Upper lobe of left lung (tissue), 6 donors: ENCODE data around the gene SBF2. TPM values are rescaled to one million over a fixed set of nuclear protein-coding genes. Genes with fewer than 3 reads are reported as not detected.
"Not testable (repeated sequence)": the region's sequence is repeated elsewhere in the genome, so short reads cannot be mapped to it uniquely, and the experiment has no call there.

Source experiments
- ATAC-seq, 2 donors: fragments of 200-7000 bp; cut with Tn5 transposase; one replicate each; pipeline ENCODE4 v1.9.1; 2022; ENCODE audit warnings: mild to moderate bottlenecking in 2 of 2, moderate library complexity in 2 of 2; ENCODE audit not compliant: low FRiP score in 2 of 2
- DNase-seq, 2 donors: peaks; one replicate each; pipeline ENCODE4 v3.0.0-alpha.2; 2019 to 2020
- H3K27ac ChIP-seq, 4 donors: fragments of 200-600 bp; sonication (generic); one replicate each; pipeline ENCODE4 v1.5.1; 2016 to 2019
- H3K27me3 ChIP-seq, 4 donors: fragments of 200-600 bp; sonication (generic); one replicate each; pipeline ENCODE4 v1.5.1; 2017 to 2019
- H3K36me3 ChIP-seq, 4 donors: fragments of 200-600 bp; sonication (generic); one replicate each; pipeline ENCODE4 v1.5.1; 2016 to 2019
- H3K4me1 ChIP-seq, 4 donors: fragments of 200-600 bp; sonication (generic); one replicate each; pipeline ENCODE4 v1.5.1; 2018 to 2019
- H3K4me3 ChIP-seq, 4 donors: fragments of 200-600 bp; sonication (generic); one replicate each; pipeline ENCODE4 v1.5.1; 2017 to 2019; ENCODE audit warnings: mild to moderate bottlenecking in 2 of 4, moderate library complexity in 1 of 4
- H3K9me3 ChIP-seq, 4 donors: fragments of 200-600 bp; sonication (generic); one replicate each; pipeline ENCODE4 v1.5.1; 2018 to 2019
- EP300 ChIP-seq, 4 donors: sonication (generic); formaldehyde crosslinking; IDR thresholded peaks; one replicate each; pipeline ENCODE4 v1.5.1; 2017; ENCODE audit warnings: antibody characterized with exemption in 4 of 4, control low read depth in 2 of 4
- POLR2A ChIP-seq, 4 donors: fragments of 450-650 bp; IDR thresholded peaks; one replicate each; pipeline ENCODE4 v1.5.1; 2016 to 2017; ENCODE audit warnings: antibody characterized with exemption in 4 of 4, mild to moderate bottlenecking in 2 of 4
- POLR2AphosphoS5 ChIP-seq, 2 donors: sonication (generic); formaldehyde crosslinking; IDR thresholded peaks; one replicate each; pipeline ENCODE4 v1.5.1; 2017; ENCODE audit warnings: antibody characterized with exemption in 2 of 2
- WGBS, 2 donors: methylation state at CpG; one replicate each; pipeline ENCODE4 v1.1.5; 2017 to 2018; 5-methylcytosine and 5-hydroxymethylcytosine counted together
- total RNA-seq, 6 donors: library from RNA; depleted of rRNA in 4 of 6; stranded (reverse); fragments of >200 nt in 4 of 6; gene quantifications; one replicate each; pipeline versions ENCODE4 v1.1.0 to v1.2.1, GENCODE V29; 2016 to 2021
- TF ChIP-seq, protein P1 (sequence below), 6 experiments: fragments of 450-650 bp in 4 of 6; fragments of 200-600 bp in 2 of 6; sonication (generic) in 2 of 6; IDR thresholded peaks; one replicate each; pipeline ENCODE4 v1.5.1; 2016 to 2019; ENCODE audit warnings: antibody characterized with exemption in 6 of 6
- donor health status: DM: no; HTN: no; CAD: no; lungs with moderate emphysema.
- donor health status: DM: no; HTN: yes; CAD: no; lungs with severe emphysema.

The SBF2 gene
- total RNA-seq, 6 donors from 2014 or later: 22.2 to 54.5 (median 41.2) TPM

DNA sequence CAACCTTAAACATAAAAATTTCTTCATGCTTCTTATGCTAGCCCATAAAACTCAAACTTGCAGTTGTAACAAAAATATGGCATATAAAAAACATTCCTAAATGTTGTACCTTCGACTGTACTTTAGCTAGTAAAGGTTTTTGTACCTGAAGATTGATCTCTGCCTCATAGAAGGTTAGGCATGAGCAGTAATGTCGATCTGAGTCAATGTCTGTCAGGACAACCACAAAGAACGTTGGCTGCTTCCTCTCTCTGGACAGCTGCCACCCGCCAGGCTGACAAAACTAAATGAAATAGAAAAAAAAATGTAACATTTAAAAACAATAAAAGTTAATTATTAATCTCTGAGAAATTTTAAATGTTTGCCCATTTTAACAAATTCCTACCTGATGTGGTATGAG lies 251.3 kb downstream of the SBF2 start:
- no peak for TF ChIP-seq POLR2AphosphoS5 (IDR thresholded peaks at IDR 0.05)
- TF ChIP-seq POLR2A (IDR thresholded peaks at IDR 0.05): no peak
- TF ChIP-seq, protein P1, sequence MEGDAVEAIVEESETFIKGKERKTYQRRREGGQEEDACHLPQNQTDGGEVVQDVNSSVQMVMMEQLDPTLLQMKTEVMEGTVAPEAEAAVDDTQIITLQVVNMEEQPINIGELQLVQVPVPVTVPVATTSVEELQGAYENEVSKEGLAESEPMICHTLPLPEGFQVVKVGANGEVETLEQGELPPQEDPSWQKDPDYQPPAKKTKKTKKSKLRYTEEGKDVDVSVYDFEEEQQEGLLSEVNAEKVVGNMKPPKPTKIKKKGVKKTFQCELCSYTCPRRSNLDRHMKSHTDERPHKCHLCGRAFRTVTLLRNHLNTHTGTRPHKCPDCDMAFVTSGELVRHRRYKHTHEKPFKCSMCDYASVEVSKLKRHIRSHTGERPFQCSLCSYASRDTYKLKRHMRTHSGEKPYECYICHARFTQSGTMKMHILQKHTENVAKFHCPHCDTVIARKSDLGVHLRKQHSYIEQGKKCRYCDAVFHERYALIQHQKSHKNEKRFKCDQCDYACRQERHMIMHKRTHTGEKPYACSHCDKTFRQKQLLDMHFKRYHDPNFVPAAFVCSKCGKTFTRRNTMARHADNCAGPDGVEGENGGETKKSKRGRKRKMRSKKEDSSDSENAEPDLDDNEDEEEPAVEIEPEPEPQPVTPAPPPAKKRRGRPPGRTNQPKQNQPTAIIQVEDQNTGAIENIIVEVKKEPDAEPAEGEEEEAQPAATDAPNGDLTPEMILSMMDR (IDR thresholded peaks at IDR 0.05): no peak
- TF ChIP-seq EP300 (IDR thresholded peaks at IDR 0.05): no peak
- Histone ChIP-seq H3K4me1 (peaks cover 0 to 5% (median 1%) of the 10 kb centered on the region in 4 donors), H3K4me3 (no peak overlapping the region), H3K36me3 (no peaks in the 10 kb centered on the region), H3K27ac (no peak overlapping the region), H3K27me3 (no peaks in the 10 kb centered on the region), H3K9me3 (peaks cover 9 to 19% (median 11%) of the 10 kb centered on the region in 4 donors)
- ATAC-seq (no peak), DNase-seq (no peak)
- 60 to 67% methylated on average over 4 of the region's 4 CpGs for WGBS, 2 donors

DNA sequence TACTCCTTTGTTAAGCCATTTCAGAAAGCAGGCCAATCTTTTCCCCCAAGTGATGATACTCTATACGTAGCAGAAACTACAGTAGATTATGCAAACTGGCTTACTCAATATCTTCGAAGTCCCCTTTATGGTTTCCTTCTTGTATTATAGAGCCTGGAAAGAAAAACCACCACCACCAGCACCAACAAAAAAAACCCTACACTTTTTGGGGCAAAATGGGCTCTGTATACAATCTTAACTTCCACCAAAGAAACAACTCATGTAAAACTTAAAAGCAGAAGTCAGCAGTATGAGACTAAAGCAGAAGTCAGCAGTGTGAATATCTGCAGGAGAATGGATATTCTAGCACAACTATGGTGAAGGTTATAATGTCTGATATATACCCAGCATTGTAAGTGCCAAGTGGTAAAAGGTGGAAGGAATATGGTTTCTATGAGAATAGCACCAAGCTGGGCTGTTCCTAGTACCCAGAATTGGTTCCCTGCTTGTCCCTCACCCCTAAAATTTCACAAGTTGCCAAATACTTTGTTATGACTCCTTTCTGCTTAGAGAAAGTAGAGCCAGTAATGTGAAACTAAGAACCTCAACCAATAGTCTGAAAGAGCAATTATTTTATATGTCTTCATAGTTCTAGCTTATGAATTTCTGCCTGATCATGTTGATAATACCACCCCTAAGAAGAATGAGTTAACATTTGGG lies 252.1 kb downstream of the SBF2 start:
- peaks cover 9 to 19% (median 11%) of the 10 kb centered on the region in 4 donors for H3K9me3 ChIP-seq
- no peak overlapping the region for H3K27ac ChIP-seq
- 36 to 61% methylated on average over 1 to 2 of the region's 2 CpGs for WGBS, 2 donors
- ATAC-seq: peak in 1 of 2 donors; percentile 53
- H3K4me3 ChIP-seq: no peak overlapping the region
- no peaks in the 10 kb centered on the region for H3K27me3 ChIP-seq
- TF ChIP-seq POLR2A (IDR thresholded peaks at IDR 0.05): no peak
- TF ChIP-seq, protein P1 (IDR thresholded peaks at IDR 0.05): no peak
- no peak for TF ChIP-seq EP300 (IDR thresholded peaks at IDR 0.05)
- TF ChIP-seq POLR2AphosphoS5 (IDR thresholded peaks at IDR 0.05): no peak
- H3K36me3 ChIP-seq: no peaks in the 10 kb centered on the region
- DNase-seq: no peak
- peaks cover 0 to 5% (median 1%) of the 10 kb centered on the region in 4 donors for H3K4me1 ChIP-seq

DNA sequence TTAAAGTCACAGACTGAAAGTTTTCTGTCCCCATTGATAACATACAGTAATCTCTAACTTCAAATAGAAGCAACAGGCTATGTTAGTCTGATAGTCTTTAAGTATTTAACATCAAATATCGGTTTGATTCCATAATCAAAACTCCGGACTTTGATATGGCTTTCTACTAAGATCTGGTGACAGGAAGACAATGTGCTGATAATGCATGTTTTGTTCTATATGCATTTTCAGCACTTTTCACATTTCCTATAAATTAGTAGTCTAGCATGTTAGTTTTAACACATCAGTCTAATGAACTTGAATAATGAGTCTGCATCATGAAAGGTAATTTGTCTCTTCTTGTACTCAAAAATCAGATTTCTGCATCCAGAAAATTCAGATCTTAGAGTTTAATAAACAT lies 252.7 kb downstream of the SBF2 start:
- DNase-seq (no peak), ATAC-seq (no peak)
- Histone ChIP-seq H3K4me1 (peaks cover 0 to 5% (median 1%) of the 10 kb centered on the region in 4 donors), H3K27ac (no peak overlapping the region), H3K36me3 (no peaks in the 10 kb centered on the region), H3K9me3 (peaks cover 9 to 19% (median 11%) of the 10 kb centered on the region in 4 donors), H3K27me3 (no peaks in the 10 kb centered on the region), H3K4me3 (no peak overlapping the region)
- 45 to 47% methylated on average over 2 of the region's 2 CpGs for WGBS, 2 donors
- no peak for TF ChIP-seq EP300 (IDR thresholded peaks at IDR 0.05)
- TF ChIP-seq, protein P1 (IDR thresholded peaks at IDR 0.05): no peak
- no peak for TF ChIP-seq POLR2A (IDR thresholded peaks at IDR 0.05)
- TF ChIP-seq POLR2AphosphoS5 (IDR thresholded peaks at IDR 0.05): no peak

DNA sequence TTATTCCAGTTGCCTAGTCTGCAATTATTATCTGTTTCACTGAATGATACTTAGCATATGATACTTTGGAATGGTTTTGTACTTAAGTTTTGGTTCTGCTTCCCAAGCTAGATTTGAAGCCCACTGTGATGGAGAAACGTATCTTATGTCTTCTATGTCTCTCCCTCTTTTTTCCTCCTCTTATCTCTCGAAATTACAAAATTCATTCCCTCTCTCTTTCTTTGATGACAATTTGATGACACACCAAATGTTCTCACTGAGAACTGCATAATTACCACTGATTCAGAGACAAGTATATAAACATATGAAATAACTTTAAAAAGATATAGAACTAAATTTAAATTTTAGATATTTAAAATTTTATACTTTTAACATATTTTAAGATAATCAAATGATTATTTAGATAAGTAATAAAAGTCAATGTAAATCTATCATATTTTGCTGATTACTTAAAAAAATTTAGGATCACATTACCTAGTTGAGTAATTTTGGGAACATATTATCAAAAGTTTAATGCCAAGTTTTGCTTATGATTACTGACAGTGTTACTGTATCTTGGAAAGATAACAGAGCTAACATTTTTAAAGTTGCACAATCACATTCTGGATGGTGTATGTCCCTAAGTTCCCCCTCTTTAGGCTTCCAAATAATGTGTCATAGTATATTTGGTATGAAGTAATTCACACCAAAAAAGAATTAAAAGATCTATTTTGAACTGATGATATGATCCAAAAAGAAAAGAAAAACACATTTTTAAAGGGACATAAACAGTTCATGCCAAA lies 255.3 kb downstream of the SBF2 start:
- no peak overlapping the region for H3K27ac ChIP-seq
- H3K4me3 ChIP-seq: no peak overlapping the region
- ATAC-seq: peak in 1 of 2 donors; percentile 67
- peaks cover 0 to 5% (median 1%) of the 10 kb centered on the region in 4 donors for H3K4me1 ChIP-seq
- H3K27me3 ChIP-seq: no peaks in the 10 kb centered on the region
- no peaks in the 10 kb centered on the region for H3K9me3 ChIP-seq
- DNase-seq: no peak
- H3K36me3 ChIP-seq: no peaks in the 10 kb centered on the region
- TF ChIP-seq POLR2A (IDR thresholded peaks at IDR 0.05): no peak
- TF ChIP-seq POLR2AphosphoS5 (IDR thresholded peaks at IDR 0.05): no peak
- TF ChIP-seq, protein P1 (IDR thresholded peaks at IDR 0.05): no peak
- TF ChIP-seq EP300 (IDR thresholded peaks at IDR 0.05): no peak
- WGBS, 2 donors: 71 to 74% methylated on average over 2 of the region's 2 CpGs

- WGBS, 2 donors: 97 to 98% methylated on average over 6 of the region's 6 CpGs
- ATAC-seq, H3K36me3 ChIP-seq, H3K27me3 ChIP-seq, H3K4me1 ChIP-seq, DNase-seq, H3K27ac ChIP-seq, H3K9me3 ChIP-seq, H3K4me3 ChIP-seq: not testable (repeated sequence)
Observed at GRCh38 chr11:10035932-10036331, 258.1 kb downstream of the SBF2 start.
